Measurements from ENCODE around the gene CCDC169.

Gene CCDC169

GRCh38 chr13:36345438-36346221 lies 48.0 kb upstream of the CCDC169 start (continued):
- no peak for TF ChIP-seq ZSCAN4 (tag by site-specific recombination; IDR thresholded peaks at IDR 0.05)
- TF ChIP-seq ZNF302 (tag by site-specific recombination; IDR thresholded peaks at IDR 0.05; ENCODE audit: low read depth) = no peak
- TF ChIP-seq SALL2 (tag by site-specific recombination; IDR thresholded peaks at IDR 0.05; ENCODE audit: borderline replicate concordance) = no peak
- TF ChIP-seq ZNF354C (tag by site-specific recombination; IDR thresholded peaks at IDR 0.05; ENCODE audit: borderline replicate concordance, low read depth) = no peak
- no peak for TF ChIP-seq ZNF830 (tag by site-specific recombination; IDR thresholded peaks at IDR 0.05; ENCODE audit: low read depth)
- TF ChIP-seq ZNF121 (tag by site-specific recombination; IDR thresholded peaks at IDR 0.05) = 0 out of 2 replicates have a peak, but pooled peaks have one; percentile 35
- TF ChIP-seq ZBTB49 (tag by site-specific recombination; IDR thresholded peaks at IDR 0.05; ENCODE audit: low read depth) = no peak
- no peak for TF ChIP-seq KLF17 (tag by site-specific recombination; IDR thresholded peaks at IDR 0.05)
- TF ChIP-seq RBAK (tag by site-specific recombination; IDR thresholded peaks at IDR 0.05) = no peak
- peak; percentile 69 for TF ChIP-seq ZEB2 (tag by site-specific recombination; IDR thresholded peaks at IDR 0.05)
- TF ChIP-seq HOXA7 (CRISPR knock-in tag; IDR thresholded peaks at IDR 0.05; ENCODE audit: borderline replicate concordance) = no peak
- TF ChIP-seq ZNF692 (tag by site-specific recombination; IDR thresholded peaks at IDR 0.05) = peak; percentile 9; the same call in 1 of the 2 replicates
- peak; percentile 65 for TF ChIP-seq ZNF449 (tag by site-specific recombination; IDR thresholded peaks at IDR 0.05)
- TF ChIP-seq ZFP37 (tag by site-specific recombination; IDR thresholded peaks at IDR 0.05) = 0 out of 2 replicates have a peak, but pooled peaks have one; percentile 86
- no peak for TF ChIP-seq ZFHX2 (tag by site-specific recombination; conservative IDR thresholded peaks at IDR 0.05)
- no peak for TF ChIP-seq ZNF580 (tag by site-specific recombination; IDR thresholded peaks at IDR 0.05)
- TF ChIP-seq ZSCAN23 (tag by site-specific recombination; IDR thresholded peaks at IDR 0.05) = no peak
- TF ChIP-seq ZBTB11 (tag by site-specific recombination; conservative IDR thresholded peaks at IDR 0.05; ENCODE audit: low read depth) = no peak
- 0 out of 2 replicates have a peak, but pooled peaks have one; percentile 35 for TF ChIP-seq ZNF600 (tag by site-specific recombination; IDR thresholded peaks at IDR 0.05)
- TF ChIP-seq ZNF10 (tag by site-specific recombination; IDR thresholded peaks at IDR 0.05) = no peak
- no peak for TF ChIP-seq ZNF664 (tag by site-specific recombination; IDR thresholded peaks at IDR 0.05)
- TF ChIP-seq ZBTB48 (tag by site-specific recombination; IDR thresholded peaks at IDR 0.05) = peak; percentile 68
- TF ChIP-seq ZNF311 (tag by site-specific recombination; IDR thresholded peaks at IDR 0.05; ENCODE audit: borderline replicate concordance) = no peak
- TF ChIP-seq ZFP69B (tag by site-specific recombination; IDR thresholded peaks at IDR 0.05) = 0 out of 2 replicates have a peak, but pooled peaks have one; percentile 52
- no peak for TF ChIP-seq MEIS1 (CRISPR knock-in tag; IDR thresholded peaks at IDR 0.05; ENCODE audit: borderline replicate concordance)
- TF ChIP-seq ZNF529 (tag by site-specific recombination; IDR thresholded peaks at IDR 0.05; ENCODE audit: insufficient replicate concordance) = no peak
